ENCODE data around the gene HINT3. TPM values are rescaled to one million over a fixed set of nuclear protein-coding genes. Genes with fewer than 3 reads are reported as not detected.

HINT3 gene
- total RNA-seq, 2 donors from 2014 or later = 13.0 to 16.4 TPM

DNA sequence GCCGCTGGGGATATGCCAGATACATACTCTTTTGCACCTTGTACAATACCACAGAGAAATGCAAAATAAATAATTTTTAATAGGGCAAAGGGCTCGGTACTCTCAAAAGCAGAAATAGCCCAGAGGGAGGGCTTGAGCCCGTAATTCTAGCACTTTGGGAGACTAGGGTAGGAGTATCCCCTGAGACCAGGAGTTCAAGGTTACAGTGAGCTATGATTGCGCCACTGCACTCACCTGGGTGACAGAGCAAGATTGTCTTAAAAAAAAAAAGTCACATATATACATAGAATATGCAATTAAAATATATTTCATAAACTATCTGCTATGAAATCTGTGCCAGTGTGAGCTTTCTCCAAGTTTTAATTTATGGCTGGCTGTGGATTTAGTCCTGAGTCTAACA, 29.0 kb downstream of the HINT3 start:
- Histone ChIP-seq H3K4me1 (ENCODE audit: control insufficient read depth, insufficient read depth, low read length) (no peaks in the 10 kb centered on the region), H3K27ac (ENCODE audit: low read depth, low read length) (no peak overlapping the region), H3K9ac (ENCODE audit: extremely low read depth, low read length, poor library complexity, severe bottlenecking) (peak overlapping the region; percentile 88), H3K4me3 (ENCODE audit: low read length) (peak overlapping the region; percentile 98), H3K9me3 (ENCODE audit: control insufficient read depth, low read length) (no peaks in the 10 kb centered on the region), H3K27me3 (ENCODE audit: control insufficient read depth, insufficient read depth, low read length, poor library complexity, severe bottlenecking) (no peaks in the 10 kb centered on the region), H3K36me3 (ENCODE audit: control insufficient read depth, insufficient read depth, low read length) (no peaks in the 10 kb centered on the region)
- H3K9me3 Mint-ChIP-seq = no peaks in the 10 kb centered on the region
- TF ChIP-seq, protein P1, sequence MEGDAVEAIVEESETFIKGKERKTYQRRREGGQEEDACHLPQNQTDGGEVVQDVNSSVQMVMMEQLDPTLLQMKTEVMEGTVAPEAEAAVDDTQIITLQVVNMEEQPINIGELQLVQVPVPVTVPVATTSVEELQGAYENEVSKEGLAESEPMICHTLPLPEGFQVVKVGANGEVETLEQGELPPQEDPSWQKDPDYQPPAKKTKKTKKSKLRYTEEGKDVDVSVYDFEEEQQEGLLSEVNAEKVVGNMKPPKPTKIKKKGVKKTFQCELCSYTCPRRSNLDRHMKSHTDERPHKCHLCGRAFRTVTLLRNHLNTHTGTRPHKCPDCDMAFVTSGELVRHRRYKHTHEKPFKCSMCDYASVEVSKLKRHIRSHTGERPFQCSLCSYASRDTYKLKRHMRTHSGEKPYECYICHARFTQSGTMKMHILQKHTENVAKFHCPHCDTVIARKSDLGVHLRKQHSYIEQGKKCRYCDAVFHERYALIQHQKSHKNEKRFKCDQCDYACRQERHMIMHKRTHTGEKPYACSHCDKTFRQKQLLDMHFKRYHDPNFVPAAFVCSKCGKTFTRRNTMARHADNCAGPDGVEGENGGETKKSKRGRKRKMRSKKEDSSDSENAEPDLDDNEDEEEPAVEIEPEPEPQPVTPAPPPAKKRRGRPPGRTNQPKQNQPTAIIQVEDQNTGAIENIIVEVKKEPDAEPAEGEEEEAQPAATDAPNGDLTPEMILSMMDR (conservative IDR thresholded peaks at IDR 0.05) = no peak
- H3K27me3 Mint-ChIP-seq (ENCODE audit: insufficient read depth) = no peaks in the 10 kb centered on the region
- H3K4me3 Mint-ChIP-seq = no peak overlapping the region
- peaks cover 13% of the 10 kb centered on the region for H3K4me1 Mint-ChIP-seq
- H3K27ac Mint-ChIP-seq = no peak overlapping the region
- WGBS, 2 experiments (ENCODE audit: insufficient coverage in 1 of 2, insufficient read length in 1 of 2) = 86 to 92% methylated on average over 2 to 4 of the region's 4 CpGs
- no peaks in the 10 kb centered on the region for H3K36me3 Mint-ChIP-seq (ENCODE audit: low read depth)
- no peak for DNase-seq

DNA sequence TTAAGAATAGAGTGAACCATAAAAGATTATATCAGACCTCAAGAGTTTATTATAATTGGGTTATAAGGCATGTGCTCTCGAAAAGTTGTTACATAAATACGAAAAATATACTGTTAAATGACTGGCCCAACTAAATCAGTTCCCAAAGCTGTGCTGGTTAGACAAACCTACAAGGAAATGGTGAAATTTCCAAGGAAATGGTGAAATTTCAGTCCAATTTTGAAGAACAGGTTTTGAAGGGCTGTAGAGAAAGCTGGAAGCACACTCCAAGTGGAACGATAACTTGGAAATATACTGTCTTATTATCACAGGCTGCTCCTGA, 29.4 kb downstream of the HINT3 start:
- H3K4me3 ChIP-seq (ENCODE audit: low read length) = peak overlapping the region; percentile 98
- no peaks in the 10 kb centered on the region for H3K27me3 ChIP-seq (ENCODE audit: control insufficient read depth, insufficient read depth, low read length, poor library complexity, severe bottlenecking)
- no peaks in the 10 kb centered on the region for H3K4me1 ChIP-seq (ENCODE audit: control insufficient read depth, insufficient read depth, low read length)
- H3K36me3 ChIP-seq (ENCODE audit: control insufficient read depth, insufficient read depth, low read length) = no peaks in the 10 kb centered on the region
- 2 to 11% methylated on average over 3 of the region's 3 CpGs for WGBS, 2 experiments (ENCODE audit: insufficient coverage in 1 of 2, insufficient read length in 1 of 2)
- no peak overlapping the region for H3K27ac ChIP-seq (ENCODE audit: low read depth, low read length)
- H3K9me3 Mint-ChIP-seq = no peaks in the 10 kb centered on the region
- no peaks in the 10 kb centered on the region for H3K27me3 Mint-ChIP-seq (ENCODE audit: insufficient read depth)
- H3K36me3 Mint-ChIP-seq (ENCODE audit: low read depth) = no peaks in the 10 kb centered on the region
- TF ChIP-seq, protein P1 (conservative IDR thresholded peaks at IDR 0.05) = no peak
- peaks cover 13% of the 10 kb centered on the region for H3K4me1 Mint-ChIP-seq
- H3K9me3 ChIP-seq (ENCODE audit: control insufficient read depth, low read length) = no peaks in the 10 kb centered on the region
- no peak for DNase-seq
- peak overlapping the region; percentile 88 for H3K9ac ChIP-seq (ENCODE audit: extremely low read depth, low read length, poor library complexity, severe bottlenecking)
- H3K27ac Mint-ChIP-seq = no peak overlapping the region
- no peak overlapping the region for H3K4me3 Mint-ChIP-seq

DNA sequence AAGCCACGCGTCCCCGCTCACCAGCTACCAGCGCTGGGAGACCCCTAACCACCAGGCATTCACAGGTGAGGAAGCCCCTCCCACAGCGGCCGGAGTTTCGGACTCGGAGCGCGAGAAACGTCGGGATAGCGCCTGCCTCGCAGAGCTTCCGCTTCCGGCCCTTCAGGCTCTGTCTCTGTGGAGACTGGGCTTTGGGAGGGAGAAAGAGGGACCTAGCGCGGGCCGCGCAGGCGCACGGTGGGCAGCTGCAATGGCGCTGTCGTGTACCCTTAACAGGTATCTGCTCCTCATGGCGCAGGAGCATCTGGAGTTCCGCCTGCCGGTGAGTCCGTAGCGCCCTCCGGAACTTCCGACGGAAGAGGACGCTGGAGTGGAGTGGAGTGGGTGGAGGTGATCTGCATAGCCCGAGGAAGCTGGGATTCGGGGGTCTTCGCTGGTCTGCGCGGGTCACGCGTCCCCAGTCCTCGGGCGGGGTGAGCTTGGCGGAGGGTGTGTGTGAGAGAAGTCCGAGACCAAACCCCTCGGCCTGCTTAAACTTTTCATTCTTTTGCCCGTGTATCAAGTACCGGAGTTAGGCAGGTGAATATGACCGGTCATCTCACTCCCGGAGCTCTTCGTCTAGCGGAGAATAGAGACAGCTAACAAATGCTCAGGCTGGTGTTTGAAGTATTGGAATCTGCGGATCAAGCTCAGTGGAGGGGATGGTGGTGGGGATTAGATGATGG, 29.9 kb downstream of the HINT3 start, which contains the start of gene TRMT11:
Gene TRMT11 (plus strand): TSS at position 240 of the 725 bp plus-strand sequence. CDS start 11 bp downstream, at position 251.
- peak within 1 kb of the TSS; percentile 98 for H3K4me3 ChIP-seq (ENCODE audit: low read length)
- Mint-ChIP-seq H3K4me3 (no peak within 1 kb of the TSS), H3K27ac (no peak within 1 kb of the TSS), H3K36me3 (ENCODE audit: low read depth) (no peaks in the 10 kb centered on the region), H3K9me3 (no peaks in the 10 kb centered on the region), H3K4me1 (peaks cover 13% of the 10 kb centered on the region), H3K27me3 (ENCODE audit: insufficient read depth) (no peaks in the 10 kb centered on the region)
- no peaks in the 10 kb centered on the region for H3K9me3 ChIP-seq (ENCODE audit: control insufficient read depth, low read length)
- DNase-seq = peak; percentile 98
- no peaks in the 10 kb centered on the region for H3K36me3 ChIP-seq (ENCODE audit: control insufficient read depth, insufficient read depth, low read length)
- H3K27ac ChIP-seq (ENCODE audit: low read depth, low read length) = peak within 1 kb of the TSS; percentile 59
- no peaks in the 10 kb centered on the region for H3K27me3 ChIP-seq (ENCODE audit: control insufficient read depth, insufficient read depth, low read length, poor library complexity, severe bottlenecking)
- TF ChIP-seq, protein P1 (conservative IDR thresholded peaks at IDR 0.05) = peak; percentile 32
- no peaks in the 10 kb centered on the region for H3K4me1 ChIP-seq (ENCODE audit: control insufficient read depth, insufficient read depth, low read length)
- peak within 1 kb of the TSS; percentile 88 for H3K9ac ChIP-seq (ENCODE audit: extremely low read depth, low read length, poor library complexity, severe bottlenecking)
- WGBS, 2 experiments (ENCODE audit: insufficient coverage in 1 of 2, insufficient read length in 1 of 2) = 0 to 1% methylated on average over 14 to 52 of the region's 52 CpGs

Data from endodermal cell (in vitro differentiated cells).